PFSK-1 (cell line): ENCODE data around the gene FOXN4.

Source experiments
- FOXP2 ChIP-seq: optimal IDR thresholded peaks from 2 replicates; pipeline ENCODE3; 2011; ENCODE audit warnings: borderline replicate concordance, control low read depth, inconsistent platforms; ENCODE audit not compliant: insufficient read depth; ENCODE audit errors: extremely low read length, extremely low read depth
- POLR2AphosphoS5 ChIP-seq: IDR thresholded peaks from 2 replicates; pipeline ENCODE4 v1.6.1; 2012; ENCODE audit warnings: low read depth, mild to moderate bottlenecking, control low read depth, low read length, moderate library complexity
- SIN3A ChIP-seq: IDR thresholded peaks from 2 replicates; pipeline ENCODE4 v1.6.1; 2012; ENCODE audit warnings: mild to moderate bottlenecking, low read length, moderate library complexity, borderline replicate concordance; ENCODE audit not compliant: insufficient read depth
- TAF1 ChIP-seq: IDR thresholded peaks from 2 replicates; pipeline ENCODE4 v1.6.1; 2012; ENCODE audit warnings: low read length, control low read depth, borderline replicate concordance; ENCODE audit not compliant: insufficient read depth
- TF ChIP-seq, protein P1 (sequence below), 2 experiments: IDR thresholded peaks; 2 replicates each; pipeline versions ENCODE4 v1.6.1 to v1.8.0; 2011 to 2012; ENCODE audit warnings: low read depth in 2 of 2, low read length in 2 of 2, control low read depth in 1 of 2, inconsistent platforms in 1 of 2, mild to moderate bottlenecking in 1 of 2, moderate library complexity in 1 of 2; ENCODE audit not compliant: insufficient read depth in 1 of 2

- TF ChIP-seq, protein P1, sequence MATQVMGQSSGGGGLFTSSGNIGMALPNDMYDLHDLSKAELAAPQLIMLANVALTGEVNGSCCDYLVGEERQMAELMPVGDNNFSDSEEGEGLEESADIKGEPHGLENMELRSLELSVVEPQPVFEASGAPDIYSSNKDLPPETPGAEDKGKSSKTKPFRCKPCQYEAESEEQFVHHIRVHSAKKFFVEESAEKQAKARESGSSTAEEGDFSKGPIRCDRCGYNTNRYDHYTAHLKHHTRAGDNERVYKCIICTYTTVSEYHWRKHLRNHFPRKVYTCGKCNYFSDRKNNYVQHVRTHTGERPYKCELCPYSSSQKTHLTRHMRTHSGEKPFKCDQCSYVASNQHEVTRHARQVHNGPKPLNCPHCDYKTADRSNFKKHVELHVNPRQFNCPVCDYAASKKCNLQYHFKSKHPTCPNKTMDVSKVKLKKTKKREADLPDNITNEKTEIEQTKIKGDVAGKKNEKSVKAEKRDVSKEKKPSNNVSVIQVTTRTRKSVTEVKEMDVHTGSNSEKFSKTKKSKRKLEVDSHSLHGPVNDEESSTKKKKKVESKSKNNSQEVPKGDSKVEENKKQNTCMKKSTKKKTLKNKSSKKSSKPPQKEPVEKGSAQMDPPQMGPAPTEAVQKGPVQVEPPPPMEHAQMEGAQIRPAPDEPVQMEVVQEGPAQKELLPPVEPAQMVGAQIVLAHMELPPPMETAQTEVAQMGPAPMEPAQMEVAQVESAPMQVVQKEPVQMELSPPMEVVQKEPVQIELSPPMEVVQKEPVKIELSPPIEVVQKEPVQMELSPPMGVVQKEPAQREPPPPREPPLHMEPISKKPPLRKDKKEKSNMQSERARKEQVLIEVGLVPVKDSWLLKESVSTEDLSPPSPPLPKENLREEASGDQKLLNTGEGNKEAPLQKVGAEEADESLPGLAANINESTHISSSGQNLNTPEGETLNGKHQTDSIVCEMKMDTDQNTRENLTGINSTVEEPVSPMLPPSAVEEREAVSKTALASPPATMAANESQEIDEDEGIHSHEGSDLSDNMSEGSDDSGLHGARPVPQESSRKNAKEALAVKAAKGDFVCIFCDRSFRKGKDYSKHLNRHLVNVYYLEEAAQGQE (IDR thresholded peaks at IDR 0.05; ENCODE audit: insufficient read depth in 1 of 2, low read depth in 2 of 2, low read length in 2 of 2) = no peak
- TF ChIP-seq POLR2AphosphoS5 (no peak), TAF1 (no peak), SIN3A (no peak), FOXP2 (no peak)
Measured at GRCh38 chr12:109274381-109274780, 34.7 kb downstream of the FOXN4 start.
